NCI-H2171 treated with DMSO at 0.1 percent for 48 hours (cell line): ENCODE measurements around the gene PDCD1.
A peak's percentile ranks its signal among the peaks of the same experiment; 100 is the strongest.

ENCODE experiments used
- DNase-seq: peaks from one replicate; lab custom pipeline; 2025; lab: John Stamatoyannopoulos, UW

The PDCD1 gene

DNA sequence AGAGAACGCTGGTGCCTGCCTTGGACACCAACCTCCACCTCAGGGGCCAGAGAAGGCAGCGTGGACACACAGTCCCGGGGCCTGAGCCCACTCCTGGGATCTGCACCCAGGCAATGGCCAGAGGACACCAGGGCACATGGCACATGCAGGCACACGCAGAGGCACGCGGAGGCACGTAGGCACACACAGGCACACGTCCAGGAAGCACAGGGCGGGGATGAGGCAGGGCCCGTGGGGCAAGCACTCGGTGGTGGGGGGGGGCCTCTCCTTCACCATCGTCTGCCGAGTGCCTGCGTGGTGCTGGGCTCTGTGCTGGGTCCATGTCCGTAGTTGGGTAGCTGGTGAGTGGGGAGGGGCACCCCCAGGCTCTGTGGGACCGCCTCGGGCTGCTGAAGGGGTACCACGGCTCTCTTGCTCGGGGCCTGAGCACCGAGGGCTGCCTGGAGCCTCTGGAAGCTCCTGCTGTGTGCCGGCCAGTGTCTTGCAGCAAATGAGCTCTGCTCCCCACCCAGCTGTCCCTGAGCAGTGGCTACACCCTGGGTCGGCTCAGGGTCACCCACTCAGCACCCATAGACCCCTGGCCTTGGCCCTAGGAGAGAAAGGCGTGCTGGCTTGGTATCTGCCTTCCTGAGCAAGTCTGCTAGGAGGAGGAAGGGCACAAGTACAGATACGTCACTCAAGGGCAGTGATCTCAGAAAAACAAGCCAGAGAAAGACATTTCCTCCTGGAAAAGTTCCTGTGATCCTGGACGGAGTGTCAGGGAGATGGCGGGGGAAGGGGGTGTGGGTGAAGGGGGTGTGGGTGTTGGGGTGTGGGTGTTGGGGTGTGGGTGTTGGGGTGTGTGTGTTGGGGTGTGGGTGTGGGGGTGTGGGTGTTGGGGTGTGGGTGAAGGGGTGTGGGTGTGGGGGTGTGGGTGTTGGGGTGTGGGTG is 37.3 kb upstream of the PDCD1 start:
- DNase-seq = no peak

- DNase-seq = no peak
Observed at GRCh38 chr2:241895427-241895711, 36.7 kb upstream of the PDCD1 start.

DNA sequence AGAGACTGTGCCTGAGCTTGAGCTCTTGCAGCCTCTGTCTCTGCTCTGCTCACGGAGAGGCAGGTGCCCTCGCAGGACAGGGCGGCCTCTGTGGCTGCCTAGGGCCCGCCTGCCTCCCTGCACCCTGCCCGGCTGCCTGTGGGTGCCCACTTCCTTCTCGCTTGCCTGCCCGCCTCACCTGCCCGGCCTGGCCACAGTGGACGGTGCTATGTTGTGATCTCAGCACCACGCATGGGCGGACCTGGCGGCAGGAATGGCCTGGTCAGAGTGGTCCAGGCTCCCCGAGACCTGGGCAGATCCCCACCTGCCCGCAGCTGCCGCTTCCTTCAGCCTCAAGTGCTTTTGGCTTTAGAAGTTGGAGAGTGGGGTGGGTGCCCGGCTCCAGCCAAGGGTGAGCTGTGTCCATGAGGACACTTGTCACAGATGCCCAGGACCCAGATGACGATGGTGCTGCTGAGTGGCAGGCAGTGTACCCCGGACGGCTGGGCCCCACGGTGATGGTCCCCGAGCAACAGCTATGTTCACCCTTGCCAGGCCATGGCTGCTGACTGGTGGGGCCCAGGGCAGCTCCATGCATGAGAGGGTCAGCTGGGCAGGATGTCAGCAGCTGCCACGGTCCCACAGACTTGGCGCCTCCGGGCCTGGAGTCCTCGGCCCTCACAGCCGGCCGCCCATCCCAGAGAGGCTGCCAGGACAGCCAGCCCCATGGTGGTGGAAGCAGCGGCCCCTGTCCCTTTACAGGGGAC is 36.2 kb upstream of the PDCD1 start:
- DNase-seq = no peak

GRCh38 chr2:241894056-241894641 is 35.5 kb upstream of the PDCD1 start:
- no peak for DNase-seq

GRCh38 chr2:241893265-241893664 is 34.6 kb upstream of the PDCD1 start:
- DNase-seq = no peak

DNA sequence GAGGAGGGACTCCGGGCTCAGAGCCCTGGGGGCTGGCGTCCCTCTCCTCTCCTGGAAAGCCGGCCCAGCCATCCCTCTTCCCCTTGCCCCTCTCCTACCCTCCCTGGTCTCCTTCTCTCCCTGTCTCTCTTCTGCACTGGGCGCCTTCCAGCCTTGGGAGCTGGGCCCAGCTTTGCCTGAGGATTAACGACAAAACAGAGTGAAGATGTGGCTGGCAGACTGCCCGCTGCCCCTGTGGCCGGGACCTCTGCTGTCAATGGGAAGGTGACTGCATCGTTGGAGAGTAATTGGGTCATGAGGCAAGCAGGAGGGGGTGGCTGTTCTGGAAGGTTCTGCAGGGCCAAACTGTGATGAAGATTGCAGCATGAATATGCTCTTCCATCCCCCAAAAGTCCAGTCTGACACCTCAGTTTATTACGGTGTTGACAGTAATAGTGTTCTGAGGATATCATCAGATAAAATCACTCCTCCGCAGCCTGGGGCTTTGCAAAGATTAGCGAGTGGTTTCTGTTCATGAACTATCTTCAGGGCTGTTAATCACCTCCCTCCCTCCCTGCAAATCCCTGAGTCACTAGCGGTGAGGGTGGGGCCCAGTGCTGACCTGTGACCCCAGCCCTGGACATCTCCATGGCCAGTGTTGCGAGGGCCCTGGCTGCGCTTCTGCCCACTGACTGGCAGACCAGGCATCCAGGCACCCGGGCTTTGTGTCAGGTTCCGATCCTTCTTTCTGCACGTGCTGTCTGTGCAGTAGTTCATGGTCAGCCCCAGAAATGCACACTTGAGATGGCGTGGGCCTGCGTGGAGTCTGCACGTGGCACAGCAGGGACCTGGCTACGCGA is 33.8 kb upstream of the PDCD1 start:
- no peak for DNase-seq

- no peak for DNase-seq
Observed at GRCh38 chr2:241891988-241892298, 33.2 kb upstream of the PDCD1 start.

GRCh38 chr2:241891315-241891987 is 32.8 kb upstream of the PDCD1 start:
- no peak for DNase-seq

GRCh38 chr2:241890524-241891235 is 32.0 kb upstream of the PDCD1 start:
- peak; percentile 15 for DNase-seq

GRCh38 chr2:241888641-241889040 is 29.9 kb upstream of the PDCD1 start:
- no peak for DNase-seq

DNA sequence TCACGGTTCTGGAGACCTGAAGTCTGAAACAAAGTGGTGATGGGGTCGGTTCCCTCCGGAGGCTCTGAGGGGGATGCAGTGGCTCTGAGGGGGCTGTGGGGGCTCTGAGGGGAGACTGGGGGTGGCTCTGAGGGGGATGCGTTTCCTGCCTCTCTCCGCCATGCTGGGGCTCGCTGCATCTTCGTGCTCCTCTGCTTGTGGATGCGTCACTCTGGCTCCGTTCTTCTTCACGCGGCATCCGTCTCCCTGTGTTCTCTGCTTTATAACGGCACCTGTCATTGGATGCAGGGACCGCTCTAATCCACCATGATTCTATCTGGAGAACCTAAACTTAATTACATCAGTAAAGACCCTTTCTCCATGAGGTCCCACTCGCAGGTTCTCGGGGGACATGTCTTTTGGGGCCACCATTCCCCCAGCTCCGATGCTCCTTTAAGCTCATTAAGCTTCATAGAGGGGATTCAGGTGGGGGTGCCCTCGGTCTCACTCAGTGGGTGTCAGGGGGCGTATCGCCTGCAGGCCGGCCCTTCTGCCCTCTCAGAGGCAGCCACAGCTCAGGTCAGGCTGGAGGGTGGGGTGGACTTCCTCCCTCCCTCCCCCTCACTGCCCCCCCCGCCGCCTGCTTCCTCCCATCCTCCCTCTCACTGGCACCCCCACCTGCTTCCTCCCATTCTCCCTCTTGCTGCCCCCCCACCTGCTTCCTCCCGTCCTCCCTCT is 29.3 kb upstream of the PDCD1 start:
- DNase-seq = no peak

DNA sequence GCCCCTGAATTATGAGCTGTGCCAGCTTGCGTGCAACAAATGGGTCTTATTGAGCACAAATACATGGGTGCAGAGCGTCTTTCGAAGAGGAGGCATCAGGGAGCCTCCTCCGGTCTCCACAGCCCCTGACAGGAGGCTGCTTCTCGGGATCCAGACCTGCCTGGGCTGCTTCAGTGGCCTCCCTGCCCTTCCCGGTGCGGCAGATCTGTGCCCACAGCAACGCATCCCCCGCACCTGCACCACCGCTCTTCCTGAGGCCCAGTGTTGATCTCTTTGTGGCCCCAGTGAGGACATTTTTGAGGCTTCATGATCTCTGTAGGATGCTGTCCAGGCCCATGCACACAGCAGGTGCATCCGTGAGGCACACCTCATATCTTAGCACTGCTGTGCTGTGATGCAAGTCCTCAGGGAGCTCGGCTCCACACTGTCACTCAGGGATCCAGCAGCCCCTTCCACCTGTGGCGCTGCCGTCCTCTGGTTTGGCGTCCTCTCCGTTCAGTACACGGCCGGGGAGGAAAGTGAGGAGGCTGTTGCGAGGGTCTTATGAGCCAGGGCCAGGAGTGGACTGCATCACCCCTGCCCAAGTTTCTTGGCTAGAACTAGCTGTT is 28.2 kb upstream of the PDCD1 start:
- no peak for DNase-seq

GRCh38 chr2:241885946-241886643 is 27.4 kb upstream of the PDCD1 start:
- DNase-seq = no peak

DNA sequence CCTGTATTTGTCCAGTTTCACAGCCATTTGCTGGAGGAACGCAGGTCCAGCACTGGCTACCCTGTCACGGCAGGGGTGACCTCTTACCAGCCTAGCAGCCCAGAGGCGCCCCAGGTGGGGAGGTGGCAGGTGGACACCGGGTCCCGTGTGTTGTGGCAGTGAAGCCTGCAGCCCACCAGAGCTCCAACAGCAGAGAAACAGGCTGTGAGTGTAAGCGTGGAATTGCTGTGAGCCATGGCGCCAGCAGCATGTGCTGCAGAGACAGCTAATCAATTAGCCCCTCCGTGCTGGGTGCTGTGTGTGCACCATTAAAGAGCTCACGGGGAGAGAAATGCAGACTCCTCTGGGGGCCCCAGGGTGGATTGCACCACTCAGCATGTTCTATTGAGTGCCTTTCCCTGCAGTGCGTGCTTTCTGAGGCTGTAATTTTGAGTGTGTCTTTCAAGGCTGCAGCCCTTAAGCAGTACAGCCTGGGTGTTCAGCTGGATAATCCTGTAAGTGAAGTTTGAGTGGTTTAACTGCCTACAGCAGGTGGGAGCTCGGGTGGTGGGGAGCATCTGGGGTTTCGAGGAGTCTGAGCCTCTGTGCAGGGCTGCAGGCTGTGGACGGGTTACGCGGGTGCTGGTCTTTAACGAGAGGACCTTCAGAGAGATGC is 26.7 kb upstream of the PDCD1 start:
- DNase-seq = peak; percentile 33

GRCh38 chr2:241884951-241885290 is 26.2 kb upstream of the PDCD1 start:
- DNase-seq = no peak

- no peak for DNase-seq
Observed at GRCh38 chr2:241882091-241882625, 23.5 kb upstream of the PDCD1 start.

GRCh38 chr2:241880311-241881073 is 21.8 kb upstream of the PDCD1 start:
- no peak for DNase-seq

DNA sequence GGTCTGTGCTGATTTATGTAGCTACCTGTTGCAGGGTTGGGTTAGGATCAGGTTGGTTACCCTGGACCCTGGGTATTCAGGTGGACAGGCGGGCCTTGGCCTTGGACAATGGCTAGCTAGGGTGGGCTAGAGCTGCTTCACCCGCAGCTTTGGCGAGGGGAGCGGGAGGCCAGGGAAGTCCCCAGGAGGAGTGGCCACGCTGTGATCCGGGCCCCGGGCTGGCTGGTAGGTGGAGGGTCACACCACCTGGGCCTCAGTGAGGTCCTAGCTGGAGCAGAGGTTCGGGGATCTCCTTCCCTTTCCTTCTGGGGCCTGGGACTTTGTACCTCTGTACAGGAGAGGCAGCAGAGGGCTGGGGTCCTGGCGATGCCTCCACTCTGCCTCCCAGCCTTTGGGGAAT is 20.6 kb upstream of the PDCD1 start:
- no peak for DNase-seq
